ENCODE measurements around the gene SNAPC4.

DNA sequence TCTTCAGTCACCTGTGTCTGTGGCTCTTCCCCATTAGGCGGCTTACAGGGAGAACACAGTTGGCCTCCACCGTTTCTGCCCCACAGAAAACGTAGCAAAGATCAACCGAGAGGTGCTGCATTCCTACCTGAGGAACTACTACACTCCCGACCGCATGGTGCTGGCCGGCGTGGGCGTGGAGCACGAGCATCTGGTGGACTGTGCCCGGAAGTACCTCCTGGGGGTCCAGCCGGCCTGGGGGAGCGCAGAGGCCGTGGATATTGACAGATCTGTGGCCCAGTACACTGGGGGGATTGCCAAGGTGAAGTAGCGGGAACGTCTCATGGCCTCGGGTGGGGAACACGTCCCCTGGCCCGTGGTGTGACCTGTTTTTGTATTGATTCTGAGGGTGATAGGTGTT is 16.9 kb upstream of the SNAPC4 start:
- TF ChIP-seq, protein P1, sequence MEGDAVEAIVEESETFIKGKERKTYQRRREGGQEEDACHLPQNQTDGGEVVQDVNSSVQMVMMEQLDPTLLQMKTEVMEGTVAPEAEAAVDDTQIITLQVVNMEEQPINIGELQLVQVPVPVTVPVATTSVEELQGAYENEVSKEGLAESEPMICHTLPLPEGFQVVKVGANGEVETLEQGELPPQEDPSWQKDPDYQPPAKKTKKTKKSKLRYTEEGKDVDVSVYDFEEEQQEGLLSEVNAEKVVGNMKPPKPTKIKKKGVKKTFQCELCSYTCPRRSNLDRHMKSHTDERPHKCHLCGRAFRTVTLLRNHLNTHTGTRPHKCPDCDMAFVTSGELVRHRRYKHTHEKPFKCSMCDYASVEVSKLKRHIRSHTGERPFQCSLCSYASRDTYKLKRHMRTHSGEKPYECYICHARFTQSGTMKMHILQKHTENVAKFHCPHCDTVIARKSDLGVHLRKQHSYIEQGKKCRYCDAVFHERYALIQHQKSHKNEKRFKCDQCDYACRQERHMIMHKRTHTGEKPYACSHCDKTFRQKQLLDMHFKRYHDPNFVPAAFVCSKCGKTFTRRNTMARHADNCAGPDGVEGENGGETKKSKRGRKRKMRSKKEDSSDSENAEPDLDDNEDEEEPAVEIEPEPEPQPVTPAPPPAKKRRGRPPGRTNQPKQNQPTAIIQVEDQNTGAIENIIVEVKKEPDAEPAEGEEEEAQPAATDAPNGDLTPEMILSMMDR (IDR thresholded peaks at IDR 0.05): no peak
- TF ChIP-seq POLR2A (IDR thresholded peaks at IDR 0.05): no peak

All from heart left ventricle (tissue), 13 donors.